GM19239 (cell line): ENCODE measurements around the gene FOXB1.
A peak's percentile ranks its signal among the peaks of the same experiment; 100 is the strongest.

Experiments used
- DNase-seq: peaks from one replicate; pipeline ENCODE4 v3.0.0; 2011; ENCODE audit warnings: low spot score; ENCODE audit not compliant: insufficient read length
- FAIRE-seq: peaks from 2 replicates; lab custom pipeline; 2011; peaks lifted over from hg19 to GRCh38; lab: Jason Lieb, UNC

FOXB1 gene

DNA sequence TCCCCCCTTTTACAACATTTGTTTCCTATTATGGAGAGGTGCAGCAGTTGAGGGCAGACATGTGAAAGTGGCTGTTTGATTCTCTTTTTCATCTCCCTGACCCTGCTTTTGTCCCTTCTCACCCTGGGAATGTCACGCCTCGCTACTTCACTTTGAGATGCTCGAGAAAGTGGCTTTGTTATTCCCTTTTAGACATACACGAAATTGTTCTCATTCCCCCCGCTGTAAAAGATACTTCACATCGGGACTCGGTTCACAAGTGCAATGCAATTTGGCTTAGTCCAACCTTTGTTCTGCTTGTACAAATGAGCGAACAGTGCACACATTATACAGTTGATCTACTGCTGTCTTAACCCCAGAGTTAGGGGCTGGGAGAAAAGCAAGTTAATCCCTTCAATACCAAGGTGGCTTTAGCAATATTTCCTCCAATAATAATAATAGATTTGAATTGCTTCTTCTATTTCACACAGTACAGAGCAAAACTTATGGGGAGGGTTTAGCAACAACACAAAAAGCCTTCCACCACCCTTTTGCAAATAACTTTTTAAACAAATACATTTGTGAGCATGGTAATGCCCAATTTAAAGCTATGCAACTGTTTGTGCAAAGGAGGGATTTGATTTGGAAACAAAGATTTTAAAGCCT, 5.7 kb upstream of the FOXB1 start:
- no peak for FAIRE-seq
- no peak for DNase-seq

DNA sequence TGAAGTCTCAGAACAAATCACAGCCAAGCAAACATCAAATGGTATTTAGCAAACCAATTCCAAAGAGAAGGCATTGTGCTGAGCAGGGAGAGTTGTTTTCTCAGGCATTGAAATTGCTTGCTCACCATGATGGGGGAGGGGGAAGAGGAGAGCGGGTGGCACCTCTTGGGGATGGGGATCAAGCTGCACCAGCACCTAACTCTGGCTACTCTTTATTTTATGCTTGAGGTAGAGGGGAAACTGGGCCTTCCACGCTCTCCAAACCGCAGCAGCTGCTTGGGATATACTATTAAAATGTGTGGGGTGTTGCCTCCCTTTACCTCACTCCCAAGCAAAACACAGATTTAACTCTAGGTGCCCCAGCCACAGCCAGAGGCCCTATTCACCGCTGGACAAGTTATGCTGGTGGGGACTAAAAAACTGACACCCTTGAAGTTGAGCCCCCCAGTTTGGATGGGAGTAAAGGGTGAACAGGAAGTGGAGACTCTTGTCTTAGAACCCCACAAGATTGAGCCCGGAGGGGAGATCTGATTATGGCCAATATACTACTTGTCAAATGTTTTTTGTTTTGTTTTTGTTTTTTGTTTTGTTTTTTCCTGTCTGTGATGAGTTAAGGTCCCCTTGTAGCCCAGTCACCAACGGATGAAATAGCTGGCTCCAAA, 5.0 kb upstream of the FOXB1 start:
- no peak for DNase-seq
- no peak for FAIRE-seq

GRCh38 chr15:59999612-60000112, 4.4 kb upstream of the FOXB1 start:
- DNase-seq (no peak), FAIRE-seq (no peak)

DNA sequence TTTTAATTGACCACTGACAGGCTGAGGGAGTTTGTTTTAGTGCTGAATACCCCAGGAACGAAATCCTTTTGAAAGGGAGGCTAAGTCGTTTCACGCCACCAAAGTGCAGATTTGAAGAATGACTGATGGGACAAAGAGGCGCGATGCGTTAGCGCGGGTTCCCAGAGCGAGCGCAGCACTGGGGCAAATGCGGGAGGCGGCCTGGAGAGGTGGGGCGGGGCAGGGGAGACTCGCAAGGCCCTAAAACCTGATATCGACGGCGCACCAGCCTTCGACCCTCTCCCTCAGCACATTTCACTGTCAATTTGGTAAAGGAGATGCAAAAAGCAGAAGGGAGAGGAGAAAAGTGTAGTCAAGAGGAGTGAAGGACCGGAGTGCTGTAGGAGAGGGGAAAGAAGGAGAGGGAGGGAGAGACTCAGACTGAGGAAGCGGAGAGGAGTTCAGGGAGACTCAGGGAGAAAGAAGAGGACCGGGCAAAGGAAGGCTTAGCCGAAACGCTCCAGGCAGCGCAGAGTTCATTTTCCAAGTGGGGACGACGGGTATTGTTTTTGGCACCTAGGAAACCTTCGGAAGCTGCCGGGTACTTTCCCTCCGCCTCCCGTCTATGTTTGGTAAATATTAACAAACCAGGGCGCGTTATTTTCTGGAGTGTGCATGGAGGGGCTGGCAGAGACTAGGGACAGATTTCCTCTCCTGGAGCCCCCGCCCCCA, 3.8 kb upstream of the FOXB1 start:
- FAIRE-seq (no peak), DNase-seq (no peak)

- no peak for FAIRE-seq
- no peak for DNase-seq
These were observed 3.1 kb upstream of the FOXB1 start for GRCh38 chr15:60000824-60001609.

GRCh38 chr15:60001610-60002527, 2.2 kb upstream of the FOXB1 start:
- FAIRE-seq = no peak

GRCh38 chr15:60002528-60003218, 1.4 kb upstream of the FOXB1 start:
- no peak for FAIRE-seq
- no peak for DNase-seq

More at GRCh38 chr15:60001610-60002527, 2.2 kb upstream of the FOXB1 start:
- DNase-seq = no peak

- FAIRE-seq = no peak
- DNase-seq = no peak
These were observed 685 bp upstream of the FOXB1 start for GRCh38 chr15:60003243-60004008.

DNA sequence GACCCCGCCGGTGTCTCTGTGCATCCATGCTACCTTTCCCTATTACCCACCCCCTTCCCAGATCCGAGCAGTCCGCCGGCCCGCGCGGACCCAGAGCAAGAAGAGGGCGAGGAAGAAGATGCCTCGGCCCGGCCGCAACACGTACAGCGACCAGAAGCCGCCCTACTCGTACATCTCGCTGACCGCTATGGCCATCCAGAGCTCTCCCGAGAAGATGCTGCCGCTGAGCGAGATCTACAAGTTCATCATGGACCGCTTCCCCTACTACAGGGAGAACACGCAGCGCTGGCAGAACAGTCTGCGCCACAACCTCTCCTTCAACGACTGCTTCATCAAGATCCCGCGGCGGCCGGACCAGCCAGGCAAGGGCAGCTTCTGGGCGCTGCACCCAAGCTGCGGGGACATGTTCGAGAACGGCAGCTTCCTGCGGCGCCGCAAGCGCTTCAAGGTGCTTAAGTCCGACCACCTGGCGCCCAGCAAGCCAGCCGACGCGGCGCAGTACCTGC, 788 bp downstream of the FOXB1 start:
- no peak for DNase-seq
- FAIRE-seq = no peak

DNA sequence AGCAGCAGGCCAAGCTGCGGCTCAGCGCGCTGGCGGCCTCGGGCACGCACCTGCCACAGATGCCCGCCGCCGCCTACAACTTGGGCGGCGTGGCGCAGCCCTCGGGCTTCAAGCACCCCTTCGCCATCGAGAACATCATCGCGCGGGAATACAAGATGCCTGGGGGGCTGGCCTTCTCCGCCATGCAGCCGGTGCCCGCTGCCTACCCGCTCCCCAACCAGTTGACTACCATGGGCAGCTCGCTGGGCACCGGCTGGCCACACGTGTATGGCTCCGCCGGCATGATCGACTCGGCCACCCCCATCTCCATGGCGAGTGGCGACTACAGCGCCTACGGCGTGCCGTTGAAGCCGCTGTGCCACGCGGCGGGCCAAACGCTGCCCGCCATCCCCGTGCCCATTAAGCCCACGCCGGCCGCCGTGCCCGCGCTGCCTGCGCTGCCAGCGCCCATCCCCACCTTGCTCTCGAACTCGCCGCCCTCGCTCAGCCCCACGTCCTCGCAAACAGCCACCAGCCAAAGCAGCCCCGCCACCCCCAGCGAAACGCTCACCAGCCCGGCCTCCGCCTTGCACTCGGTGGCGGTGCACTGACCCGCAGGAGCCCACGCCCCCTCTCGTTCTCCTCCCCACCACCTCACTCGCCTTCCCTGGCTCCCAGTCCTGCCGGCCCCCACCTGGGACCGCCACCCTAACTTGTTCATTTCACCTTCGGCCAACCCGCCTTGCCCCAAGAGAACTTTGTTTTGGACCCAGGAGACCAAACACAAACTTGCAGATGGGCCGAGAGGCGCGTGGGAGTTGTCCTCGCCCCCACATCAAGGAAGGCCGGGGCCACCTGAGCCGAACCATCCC, 1.5 kb downstream of the FOXB1 start:
- DNase-seq (no peak), FAIRE-seq (no peak)

GRCh38 chr15:60006203-60006862, 2.2 kb downstream of the FOXB1 start:
- FAIRE-seq (peak; percentile 87), DNase-seq (no peak)

DNA sequence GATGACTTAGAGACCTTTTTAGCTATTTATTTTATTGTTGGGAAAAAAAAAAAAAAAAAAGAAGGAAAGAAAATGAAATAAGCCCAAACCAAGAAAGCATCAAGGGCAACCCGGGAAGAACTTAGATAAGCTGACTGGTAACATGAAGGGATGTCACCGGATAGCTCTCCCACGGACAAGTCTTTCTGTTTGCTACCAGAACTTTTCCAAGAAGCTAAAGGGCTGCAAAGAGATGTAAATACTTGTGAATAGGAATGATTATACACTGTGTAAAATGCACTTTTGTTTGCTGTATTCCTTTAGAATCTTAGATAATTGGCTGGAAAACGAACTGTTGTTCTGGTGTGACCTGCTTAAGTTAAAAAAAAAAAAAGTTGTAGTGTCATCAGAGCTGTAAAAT, 2.8 kb downstream of the FOXB1 start:
- FAIRE-seq (no peak), DNase-seq (no peak)

DNA sequence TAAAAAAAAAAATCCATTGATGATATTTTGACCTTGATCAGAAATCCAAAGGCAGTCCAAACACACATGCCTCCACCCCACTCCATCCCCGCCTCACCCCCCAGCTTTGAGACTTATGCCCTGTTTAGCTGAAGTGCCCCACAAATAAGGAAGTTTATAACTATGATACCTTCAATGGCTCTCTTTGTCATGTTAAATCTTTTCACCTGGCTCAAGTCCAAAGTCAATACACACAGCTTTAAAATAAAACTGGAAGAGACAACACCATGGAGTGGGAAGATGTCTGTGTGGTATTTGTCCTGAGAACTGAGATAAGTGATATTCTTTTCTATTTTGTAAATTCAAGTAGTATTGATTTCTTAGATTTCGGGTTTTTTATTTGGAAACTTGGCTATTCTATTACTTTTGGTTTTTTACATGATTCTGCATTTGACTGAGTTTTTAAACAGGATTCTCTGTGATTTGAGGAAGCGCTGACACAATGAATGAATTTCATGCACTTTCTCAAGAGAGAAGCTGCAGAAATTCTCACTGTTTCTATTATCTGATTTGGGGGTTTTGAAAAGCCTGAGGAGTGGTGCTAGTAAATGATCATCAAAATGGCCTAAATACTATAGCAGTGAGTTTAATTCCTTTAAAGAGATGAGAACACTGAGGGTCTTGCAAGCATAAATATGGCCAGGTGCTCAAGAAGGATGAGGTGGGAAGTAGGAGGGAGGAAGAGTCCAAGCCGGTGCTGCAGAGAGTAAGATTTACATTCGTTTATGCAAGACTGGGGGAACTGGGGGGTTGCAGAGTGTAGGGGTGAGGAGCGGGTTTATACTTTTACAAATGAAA, 5.2 kb downstream of the FOXB1 start:
- FAIRE-seq (no peak), DNase-seq (no peak)

DNA sequence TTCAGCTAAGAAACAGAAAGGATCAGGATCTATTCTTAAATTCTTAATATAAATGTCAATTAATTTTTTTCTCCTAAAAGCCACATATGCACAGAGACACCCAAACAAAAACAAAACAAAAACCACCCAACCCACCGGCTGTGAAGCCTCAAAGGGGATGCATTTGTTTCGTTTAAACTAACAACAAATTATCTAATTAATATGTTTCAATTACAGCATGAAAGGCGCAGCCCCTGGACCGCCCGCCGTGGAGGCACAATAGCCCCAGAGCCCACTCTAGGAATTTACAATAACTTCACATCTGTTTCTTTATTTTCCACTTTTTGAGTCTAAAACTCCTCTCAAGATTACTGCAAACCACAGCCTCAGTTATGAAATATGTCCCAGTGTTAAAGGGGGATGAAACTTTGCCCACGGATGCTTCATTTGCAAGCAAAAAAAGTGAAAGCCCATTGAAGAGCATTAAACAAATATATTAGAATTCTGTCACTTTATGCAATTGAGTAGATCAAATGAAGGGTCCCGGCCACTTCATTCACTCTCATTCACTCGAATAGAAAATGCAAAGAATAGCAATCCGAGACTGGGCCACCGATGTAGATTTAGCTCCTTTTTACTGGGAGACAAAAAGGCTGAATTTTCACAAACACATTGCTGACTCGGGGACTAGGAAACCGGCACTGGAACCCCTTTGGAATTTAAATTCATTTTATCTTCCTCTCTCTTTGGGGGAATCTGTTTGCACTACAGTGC, 6.0 kb downstream of the FOXB1 start:
- no peak for FAIRE-seq
- no peak for DNase-seq

GRCh38 chr15:60010858-60011257, 6.7 kb downstream of the FOXB1 start:
- FAIRE-seq (no peak), DNase-seq (no peak)
